Natural killer cell (primary cell): ENCODE results near the gene MRPS25. TPM values are rescaled to one million over a fixed set of nuclear protein-coding genes. Genes with fewer than 3 reads are reported as not detected.
A peak's percentile ranks its signal among the peaks of the same experiment; 100 is the strongest.

Source experiments
- ATAC-seq, 3 donors: fragments of 150-1000 bp in 2 of 3; fragments of 200-7000 bp in 1 of 3; cut with Tn5 transposase; 1 replicate in 1 of 3; 2 replicates in 2 of 3; pipeline ENCODE4 v1.10.0; 2021; ENCODE audit warnings: mild to moderate bottlenecking in 2 of 3, moderate library complexity in 2 of 3
- DNase-seq, 2 donors: peaks; one replicate each; pipeline versions ENCODE4 v3.0.0 to v3.0.0-alpha.2; 2013 to 2021; ENCODE audit warnings: mixed read lengths in 1 of 2
- H3K27ac ChIP-seq: one replicate; pipeline ENCODE4 v1.5.1; 2013; ENCODE audit warnings: mild to moderate bottlenecking, low read length
- H3K27me3 ChIP-seq: one replicate; pipeline ENCODE4 v1.6.1; 2013; ENCODE audit warnings: low read length; ENCODE audit not compliant: control insufficient read depth, insufficient read depth
- H3K36me3 ChIP-seq: one replicate; pipeline ENCODE4 v1.6.1; 2013; ENCODE audit warnings: low read length; ENCODE audit not compliant: control insufficient read depth, insufficient read depth
- H3K4me1 ChIP-seq: one replicate; pipeline ENCODE4 v1.6.1; 2013; ENCODE audit warnings: low read length; ENCODE audit not compliant: control insufficient read depth, insufficient read depth
- H3K4me3 ChIP-seq: one replicate; pipeline ENCODE4 v1.5.1; 2013; ENCODE audit warnings: low read length
- H3K9me3 ChIP-seq: one replicate; pipeline ENCODE4 v1.6.1; 2013; ENCODE audit warnings: low read length; ENCODE audit not compliant: control insufficient read depth, insufficient read depth
- H3K27ac Mint-ChIP-seq, 2 donors: one replicate each; pipeline ENCODE4 v1.8.0; 2022; ENCODE audit warnings: mild to moderate bottlenecking in 2 of 2, mixed read lengths in 2 of 2, moderate library complexity in 1 of 2
- H3K27me3 Mint-ChIP-seq, 2 donors: one replicate each; pipeline ENCODE4 v1.8.0; 2022; ENCODE audit warnings: low read depth in 2 of 2, mixed read lengths in 2 of 2
- H3K36me3 Mint-ChIP-seq: one replicate; pipeline ENCODE4 v1.8.0; 2022; ENCODE audit warnings: mixed read lengths
- H3K4me1 Mint-ChIP-seq, 2 donors: one replicate each; pipeline ENCODE4 v1.8.0; 2022; ENCODE audit warnings: mixed read lengths in 2 of 2
- H3K4me3 Mint-ChIP-seq: one replicate; pipeline ENCODE4 v1.8.0; 2022; ENCODE audit warnings: mild to moderate bottlenecking, moderate library complexity, mixed read lengths
- H3K9me3 Mint-ChIP-seq, 2 donors: one replicate each; pipeline ENCODE4 v1.8.0; 2022; ENCODE audit warnings: mixed read lengths in 2 of 2
- CTCF ChIP-seq: fragments of 200-600 bp; IDR thresholded peaks from one replicate; pipeline ENCODE4 v1.8.0; 2022; ENCODE audit warnings: antibody characterized with exemption
- WGBS: methylation state at CpG from one replicate; pipeline ENCODE4 v1.1.7; 2013; ENCODE audit warnings: missing lambda C conversion rate; ENCODE audit not compliant: insufficient coverage; 5-methylcytosine and 5-hydroxymethylcytosine counted together
- intact Hi-C: fragments of 100-400 bp; cut with micrococcal nuclease; formaldehyde crosslinking; loops from one replicate; pipeline ENCODE4 v1.14.2; 2022
- total RNA-seq, 4 donors: library from RNA; stranded (reverse); fragments of 120-200 nt in 1 of 4; gene quantifications; one replicate each; pipeline versions ENCODE4 v1.2.3 to v1.2.4, GENCODE V29; 2013 to 2022

MRPS25 gene
- total RNA-seq, 3 donors from 2014 or later (not counting 1 experiment from before 2014, with no cell fraction given): 32.3 to 41.4 (median 41.4) TPM

- TF ChIP-seq CTCF: no peak
- Histone ChIP-seq H3K27me3 (no peaks in the 10 kb centered on the region), H3K36me3 (peaks cover 83% of the 10 kb centered on the region), H3K9me3 (no peaks in the 10 kb centered on the region), H3K4me1 (no peaks in the 10 kb centered on the region), H3K4me3 (no peak overlapping the region), H3K27ac (no peak overlapping the region)
- Mint-ChIP-seq H3K36me3 (peaks cover 26% of the 10 kb centered on the region), H3K27ac (peak overlapping the region in 1 of 2 donors; percentile 21), H3K4me1 (no peaks in the 10 kb centered on the region), H3K9me3 (no peaks in the 10 kb centered on the region), H3K27me3 (no peaks in the 10 kb centered on the region), H3K4me3 (no peak overlapping the region)
- intact Hi-C loops: no loop called here
- DNase-seq (no peak), ATAC-seq (no peak)
- WGBS: 94% methylated on average over 13 of the region's 13 CpGs
Measured at GRCh38 chr3:15081960-15082664, 17.0 kb upstream of the MRPS25 start.

GRCh38 chr3:15079091-15079490 is 14.0 kb upstream of the MRPS25 start:
- ATAC-seq (no peak), DNase-seq (no peak)
- no peaks in the 10 kb centered on the region for H3K4me1 Mint-ChIP-seq
- H3K27ac ChIP-seq: no peak overlapping the region
- no peak for TF ChIP-seq CTCF
- no peaks in the 10 kb centered on the region for H3K4me1 ChIP-seq
- H3K9me3 Mint-ChIP-seq: no peaks in the 10 kb centered on the region
- 100% methylated on average over 2 of the region's 3 CpGs for WGBS
- H3K36me3 Mint-ChIP-seq: peaks cover 29% of the 10 kb centered on the region
- no peaks in the 10 kb centered on the region for H3K27me3 ChIP-seq
- H3K27me3 Mint-ChIP-seq: no peaks in the 10 kb centered on the region
- H3K4me3 ChIP-seq: no peak overlapping the region
- no peak overlapping the region for H3K4me3 Mint-ChIP-seq
- H3K27ac Mint-ChIP-seq: no peak overlapping the region
- peaks cover 94% of the 10 kb centered on the region for H3K36me3 ChIP-seq
- no peaks in the 10 kb centered on the region for H3K9me3 ChIP-seq
- intact Hi-C loops: no loop called here

GRCh38 chr3:15074500-15074899 is 9.4 kb upstream of the MRPS25 start:
- WGBS: 99% methylated on average over 19 of the region's 19 CpGs
- no peaks in the 10 kb centered on the region for H3K4me1 Mint-ChIP-seq
- no peak overlapping the region for H3K27ac Mint-ChIP-seq
- H3K27me3 Mint-ChIP-seq: no peaks in the 10 kb centered on the region
- intact Hi-C loops: no loop called here
- Histone ChIP-seq H3K36me3 (peaks cover 69% of the 10 kb centered on the region), H3K27ac (no peak overlapping the region), H3K9me3 (no peaks in the 10 kb centered on the region), H3K27me3 (no peaks in the 10 kb centered on the region), H3K4me3 (no peak overlapping the region), H3K4me1 (no peaks in the 10 kb centered on the region)
- no peaks in the 10 kb centered on the region for H3K9me3 Mint-ChIP-seq
- no peak for DNase-seq
- no peak for ATAC-seq
- TF ChIP-seq CTCF: no peak
- H3K4me3 Mint-ChIP-seq: no peak overlapping the region
- peaks cover 20% of the 10 kb centered on the region for H3K36me3 Mint-ChIP-seq

- no peaks in the 10 kb centered on the region for H3K9me3 ChIP-seq
- H3K4me3 Mint-ChIP-seq: no peak overlapping the region
- no peaks in the 10 kb centered on the region for H3K4me1 ChIP-seq
- no peak for TF ChIP-seq CTCF
- H3K27ac Mint-ChIP-seq: no peak overlapping the region
- no peaks in the 10 kb centered on the region for H3K4me1 Mint-ChIP-seq
- H3K36me3 ChIP-seq: peaks cover 44% of the 10 kb centered on the region
- no peaks in the 10 kb centered on the region for H3K9me3 Mint-ChIP-seq
- no peaks in the 10 kb centered on the region for H3K27me3 Mint-ChIP-seq
- ATAC-seq: no peak
- no peaks in the 10 kb centered on the region for H3K27me3 ChIP-seq
- no peak overlapping the region for H3K27ac ChIP-seq
- intact Hi-C loops: no loop called here
- no peak for DNase-seq
- peaks cover 14% of the 10 kb centered on the region for H3K36me3 Mint-ChIP-seq
- H3K4me3 ChIP-seq: no peak overlapping the region
- 96% methylated on average over 2 of the region's 2 CpGs for WGBS
Measured at GRCh38 chr3:15071699-15072098, 6.6 kb upstream of the MRPS25 start.
